ENCODE data around the gene GABBR2. TPM values are rescaled to one million over a fixed set of nuclear protein-coding genes. Genes with fewer than 3 reads are reported as not detected.

Gene GABBR2
- total and polyA plus RNA-seq, 2 donors (not counting 1 experiment from before 2014, with no cell fraction given) = 0.03 TPM; not detected in 1

GRCh38 chr9:98594546-98595160 lies 114.1 kb downstream of the GABBR2 start:
- H3K4me1 ChIP-seq (ENCODE audit: control insufficient read depth in 2 of 2, insufficient read depth in 2 of 2, low read length in 2 of 2) = no peaks in the 10 kb centered on the region
- H3K4me2 ChIP-seq (replicated peaks; ENCODE audit: low read depth, low read length, poor library complexity, severe bottlenecking) = no peak overlapping the region
- WGBS (ENCODE audit: insufficient coverage) = 81% methylated on average over 8 of the region's 11 CpGs
- Mint-ChIP-seq H3K27me3 (peaks cover 14% of the 10 kb centered on the region), H3K9me3 (ENCODE audit: insufficient read depth) (no peaks in the 10 kb centered on the region), H3K4me3 (no peak overlapping the region), H3K27ac (no peak overlapping the region), H3K4me1 (no peaks in the 10 kb centered on the region)
- ATAC-seq (ENCODE audit: low read depth) (no peak), DNase-seq (no peak)
- H3K36me3 ChIP-seq (replicated peaks in 1 of 2; ENCODE audit: control extremely low read depth in 1 of 2, control insufficient read depth in 1 of 2, extremely low read depth in 1 of 2, insufficient read depth in 2 of 2, low read length in 1 of 2) = no peaks in the 10 kb centered on the region
- intact Hi-C loops (cut with micrococcal nuclease) = no loop called here
- no peak overlapping the region for H3K9ac ChIP-seq (ENCODE audit: low read length)
- H3K9me3 ChIP-seq (ENCODE audit: control extremely low read depth in 1 of 3, control insufficient read depth in 2 of 3, insufficient read depth in 1 of 3, low read length in 2 of 3) = no peaks in the 10 kb centered on the region
- no peaks in the 10 kb centered on the region for H4K20me1 ChIP-seq (ENCODE audit: control insufficient read depth, insufficient read depth, low read length, poor library complexity, severe bottlenecking)
- H3K27ac ChIP-seq (ENCODE audit: low read length in 2 of 2) = no peak overlapping the region
- no peaks in the 10 kb centered on the region for H3K79me2 ChIP-seq (ENCODE audit: control insufficient read depth, insufficient read depth, low read length)
- no peak for TF ChIP-seq CTCF (IDR thresholded peaks at IDR 0.05)
- no peak for TF ChIP-seq EZH2 (IDR thresholded peaks at IDR 0.05; ENCODE audit: borderline replicate concordance, insufficient read depth, low read depth, low read length, poor library complexity, severe bottlenecking)
- CTCF ChIA-PET = no interaction called here
- no peak overlapping the region for H3K4me3 ChIP-seq (ENCODE audit: control extremely low read depth in 1 of 5, extremely low read depth in 1 of 5, insufficient read depth in 1 of 5, low read depth in 2 of 5, low read length in 4 of 5)
- POLR2A ChIA-PET = no interaction called here
- peaks cover 0 to 3% (median 0%) of the 10 kb centered on the region in 4 experiments for H3K27me3 ChIP-seq (replicated peaks in 1 of 4; ENCODE audit: control extremely low read depth in 1 of 4, control insufficient read depth in 3 of 4, insufficient read depth in 4 of 4, low read length in 3 of 4)
- no peak overlapping the region for H2AFZ ChIP-seq (ENCODE audit: insufficient read depth, low read depth, low read length, poor library complexity, severe bottlenecking)

GRCh38 chr9:98593354-98594253 lies 115.1 kb downstream of the GABBR2 start:
- TF ChIP-seq CTCF (IDR thresholded peaks at IDR 0.05) (no peak), EZH2 (IDR thresholded peaks at IDR 0.05; ENCODE audit: borderline replicate concordance, insufficient read depth, low read depth, low read length, poor library complexity, severe bottlenecking) (no peak)
- ChIA-PET CTCF (no interaction called here), POLR2A (no interaction called here)
- Histone ChIP-seq H3K27me3 (replicated peaks in 1 of 4; ENCODE audit: control extremely low read depth in 1 of 4, control insufficient read depth in 3 of 4, insufficient read depth in 4 of 4, low read length in 3 of 4) (peaks cover 0 to 3% (median 0%) of the 10 kb centered on the region in 4 experiments), H3K4me1 (ENCODE audit: control insufficient read depth in 2 of 2, insufficient read depth in 2 of 2, low read length in 2 of 2) (no peaks in the 10 kb centered on the region), H3K9ac (ENCODE audit: low read length) (no peak overlapping the region), H3K9me3 (ENCODE audit: control extremely low read depth in 1 of 3, control insufficient read depth in 2 of 3, insufficient read depth in 1 of 3, low read length in 2 of 3) (no peaks in the 10 kb centered on the region), H3K27ac (ENCODE audit: low read length in 2 of 2) (no peak overlapping the region), H4K20me1 (ENCODE audit: control insufficient read depth, insufficient read depth, low read length, poor library complexity, severe bottlenecking) (no peaks in the 10 kb centered on the region), H3K4me2 (replicated peaks; ENCODE audit: low read depth, low read length, poor library complexity, severe bottlenecking) (no peak overlapping the region), H3K79me2 (ENCODE audit: control insufficient read depth, insufficient read depth, low read length) (no peaks in the 10 kb centered on the region), H2AFZ (ENCODE audit: insufficient read depth, low read depth, low read length, poor library complexity, severe bottlenecking) (no peak overlapping the region), H3K4me3 (ENCODE audit: control extremely low read depth in 1 of 5, extremely low read depth in 1 of 5, insufficient read depth in 1 of 5, low read depth in 2 of 5, low read length in 4 of 5) (no peak overlapping the region), H3K36me3 (replicated peaks in 1 of 2; ENCODE audit: control extremely low read depth in 1 of 2, control insufficient read depth in 1 of 2, extremely low read depth in 1 of 2, insufficient read depth in 2 of 2, low read length in 1 of 2) (no peaks in the 10 kb centered on the region)
- Mint-ChIP-seq H3K4me3 (no peak overlapping the region), H3K27me3 (peaks cover 19% of the 10 kb centered on the region), H3K9me3 (ENCODE audit: insufficient read depth) (no peaks in the 10 kb centered on the region), H3K27ac (no peak overlapping the region), H3K4me1 (no peaks in the 10 kb centered on the region)
- intact Hi-C loops (cut with micrococcal nuclease) = no loop called here
- DNase-seq (no peak), ATAC-seq (ENCODE audit: low read depth) (no peak)
- WGBS (ENCODE audit: insufficient coverage) = 87% methylated on average over 13 of the region's 15 CpGs

All from B cell (primary cell).